IMR-90 (cell line): ENCODE results near the gene SYNPR. TPM values are rescaled to one million over a fixed set of nuclear protein-coding genes. Genes with fewer than 3 reads are reported as not detected.

ENCODE experiments used
- ATAC-seq: fragments of 200-7000 bp; cut with Tn5 transposase; 2 replicates; pipeline ENCODE4 v1.9.1; 2020; ENCODE audit warnings: low read depth, mild to moderate bottlenecking, moderate library complexity
- BruUV-seq: library from RNA; stranded (reverse); fragments of 400-500 nt; replicated peaks from 2 replicates; lab custom pipeline; 2021; lab: Mats Ljungman, UMichigan
- CTCF ChIA-PET: fragments of 300-600 bp; formaldehyde crosslinking; extraction: SDS; loops from one replicate; lab custom pipeline; 2021; ENCODE audit warnings: antibody characterized with exemption; lab: Yijun Ruan, JAX
- POLR2A ChIA-PET: fragments of 300-600 bp; sonication (Branson Sonifier 250); formaldehyde crosslinking; loops from one replicate; lab custom pipeline; 2022; ENCODE audit warnings: antibody characterized with exemption; ENCODE audit not compliant: unreplicated experiment; lab: Charles Lee
- DNase-seq: peaks from one replicate; pipeline ENCODE4 v3.0.0; 2013
- H2AFZ ChIP-seq: replicated peaks from 2 replicates; pipeline ENCODE3; 2013; ENCODE audit warnings: low read length, mild to moderate bottlenecking; ENCODE audit not compliant: poor library complexity
- H2AK5ac ChIP-seq: 2 replicates; pipeline ENCODE4 v1.6.1; 2013; ENCODE audit warnings: low read depth, low read length, inconsistent platforms
- H2AK9ac ChIP-seq: replicated peaks from 2 replicates; pipeline ENCODE3; 2013; ENCODE audit warnings: mild to moderate bottlenecking, low read depth, low read length, moderate library complexity; ENCODE audit not compliant: poor library complexity
- H2BK120ac ChIP-seq: 2 replicates; pipeline ENCODE4 v1.6.1; 2013; ENCODE audit warnings: low read depth, low read length, inconsistent platforms
- H2BK15ac ChIP-seq: 3 replicates; pipeline ENCODE4 v1.6.1; 2013; ENCODE audit warnings: low read depth, low read length, inconsistent platforms
- H2BK20ac ChIP-seq: 2 replicates; pipeline ENCODE4 v1.6.1; 2013; ENCODE audit warnings: low read depth, mild to moderate bottlenecking, inconsistent platforms, low read length, moderate library complexity
- H2BK5ac ChIP-seq: 2 replicates; pipeline ENCODE4 v1.6.1; 2013; ENCODE audit warnings: mild to moderate bottlenecking, low read depth, low read length, inconsistent platforms; ENCODE audit not compliant: poor library complexity, severe bottlenecking
- H3K14ac ChIP-seq: replicated peaks from 2 replicates; pipeline ENCODE4 v1.6.1; 2013; ENCODE audit warnings: low read depth, low read length, inconsistent platforms
- H3K18ac ChIP-seq: 2 replicates; pipeline ENCODE4 v1.6.1; 2013; ENCODE audit warnings: low read depth, low read length, control low read depth
- H3K23ac ChIP-seq: 2 replicates; pipeline ENCODE4 v1.6.1; 2013; ENCODE audit warnings: low read depth, low read length, inconsistent platforms
- H3K27ac ChIP-seq: 2 replicates; pipeline ENCODE4 v1.5.1; 2013; ENCODE audit warnings: mild to moderate bottlenecking, control low read depth, low read length; ENCODE audit not compliant: insufficient read depth
- H3K27me3 ChIP-seq: 2 replicates; pipeline ENCODE4 v1.6.1; 2013; ENCODE audit warnings: low read length; ENCODE audit not compliant: control insufficient read depth, insufficient read depth
- H3K36me3 ChIP-seq: 2 replicates; pipeline ENCODE4 v1.6.1; 2013; ENCODE audit warnings: low read length, mixed read lengths; ENCODE audit not compliant: control insufficient read depth, insufficient read depth
- H3K4ac ChIP-seq: 2 replicates; pipeline ENCODE4 v1.6.1; 2013; ENCODE audit warnings: low read depth, low read length, inconsistent platforms
- H3K4me1 ChIP-seq: 2 replicates; pipeline ENCODE4 v1.6.1; 2013; ENCODE audit warnings: low read length, mixed read lengths; ENCODE audit not compliant: control insufficient read depth, insufficient read depth
- H3K4me2 ChIP-seq: 2 replicates; pipeline ENCODE4 v1.6.1; 2013; ENCODE audit warnings: low read depth, mild to moderate bottlenecking, control low read depth, low read length, moderate library complexity
- H3K4me3 ChIP-seq: 2 replicates; pipeline ENCODE4 v1.5.1; 2013; ENCODE audit warnings: low read depth, mild to moderate bottlenecking, control low read depth, low read length, moderate library complexity; ENCODE audit not compliant: insufficient read depth
- H3K56ac ChIP-seq: 2 replicates; pipeline ENCODE4 v1.6.1; 2013; ENCODE audit warnings: low read length, inconsistent platforms; ENCODE audit not compliant: insufficient read depth; ENCODE audit errors: extremely low read depth
- H3K79me1 ChIP-seq, 2 experiments: 2 replicates each; pipeline ENCODE4 v1.6.1; 2013; ENCODE audit warnings: low read length in 2 of 2, inconsistent platforms in 1 of 2, low read depth in 1 of 2
- H3K9ac ChIP-seq: 2 replicates; pipeline ENCODE4 v1.6.1; 2013; ENCODE audit warnings: low read depth, low read length, control low read depth
- H3K9me1 ChIP-seq: 2 replicates; pipeline ENCODE4 v1.6.1; 2013; ENCODE audit warnings: low read length, inconsistent platforms; ENCODE audit not compliant: insufficient read depth
- H3K9me3 ChIP-seq: 2 replicates; pipeline ENCODE4 v1.6.1; 2013; ENCODE audit warnings: low read length; ENCODE audit not compliant: control insufficient read depth, insufficient read depth
- H4K20me1 ChIP-seq: 2 replicates; pipeline ENCODE4 v1.6.1; 2013; ENCODE audit warnings: low read length, inconsistent platforms; ENCODE audit not compliant: insufficient read depth
- H4K5ac ChIP-seq: 2 replicates; pipeline ENCODE4 v1.6.1; 2013; ENCODE audit warnings: mild to moderate bottlenecking, low read depth, low read length, control low read depth
- H4K8ac ChIP-seq, 2 experiments: 2 replicates each; pipeline ENCODE4 v1.6.1; 2013; ENCODE audit warnings: low read depth in 2 of 2, low read length in 2 of 2, control low read depth in 1 of 2, inconsistent platforms in 1 of 2
- H4K91ac ChIP-seq: 2 replicates; pipeline ENCODE4 v1.6.1; 2013; ENCODE audit warnings: low read depth, low read length, inconsistent platforms; ENCODE audit not compliant: insufficient read depth
- MAFK ChIP-seq: IDR thresholded peaks from 2 replicates; pipeline ENCODE4 v1.6.1; 2012; ENCODE audit warnings: low read depth, low read length, improper control_type of control experiment
- MAZ ChIP-seq: IDR thresholded peaks from 2 replicates; pipeline ENCODE4 v1.6.1; 2012; ENCODE audit warnings: low read depth, mild to moderate bottlenecking, low read length, improper control_type of control experiment, moderate library complexity, borderline replicate concordance
- WGBS, 2 experiments: methylation state at CpG; one replicate each; pipeline versions ENCODE4 v1.1.5 to v1.1.7; 2013; ENCODE audit warnings: missing lambda C conversion rate in 2 of 2; ENCODE audit not compliant: insufficient read length in 1 of 2; ENCODE audit errors: extremely low coverage in 2 of 2; 5-methylcytosine and 5-hydroxymethylcytosine counted together
- dilution Hi-C: fragments of 300-500 bp; cut with HindIII; formaldehyde crosslinking; loops from one replicate; pipeline ENCODE4 v1.14.3; 2018; ENCODE audit warnings: low sequenced_read_pairs; ENCODE audit not compliant: unreplicated experiment
- in situ Hi-C: fragments of 300-500 bp; cut with MboI; formaldehyde crosslinking; loops from 3 replicates; pipeline ENCODE4 v1.14.3; 2019; ENCODE audit warnings: low sequenced_read_pairs, inconsistent platforms, mixed read lengths
- intact Hi-C: fragments of 100-400 bp; cut with micrococcal nuclease; formaldehyde crosslinking; loops from 2 replicates; pipeline ENCODE4 v1.10.0; 2022
- polyA plus RNA-seq, 3 experiments: library from polyadenylated mRNA; depleted of rRNA; stranded (reverse); fragments of >200 nt; gene quantifications; 2 replicates each; pipeline ENCODE4 v1.2.3, GENCODE V29; 2012; ENCODE audit warnings: low replicate concordance in 1 of 3
- total RNA-seq: library from RNA; depleted of rRNA; stranded (reverse); fragments of >200 nt; gene quantifications from 2 replicates; pipeline ENCODE4 v1.2.3, GENCODE V29; 2012

SYNPR gene
- total and polyA plus RNA-seq, 2 of the 4 experiments (the other 2 are of a cell fraction) = not detected

GRCh38 chr3:63519426-63519825, 241.3 kb downstream of the SYNPR start:
- intact Hi-C loops (no loop called here), dilution Hi-C loops (no loop called here), in situ Hi-C loops (no loop called here)
- ChIA-PET CTCF (no interaction called here), POLR2A (no interaction called here)
- Histone ChIP-seq H3K18ac (no peak overlapping the region), H3K9me1 (no peaks in the 10 kb centered on the region), H3K9ac (no peak overlapping the region), H3K27ac (no peak overlapping the region), H2BK120ac (no peak overlapping the region), H3K36me3 (no peaks in the 10 kb centered on the region), H3K4me3 (no peak overlapping the region), H3K23ac (no peak overlapping the region), H3K4me1 (no peaks in the 10 kb centered on the region), H4K20me1 (no peaks in the 10 kb centered on the region), H3K14ac (no peak overlapping the region), H4K91ac (no peak overlapping the region), H3K4ac (no peak overlapping the region), H3K9me3 (no peaks in the 10 kb centered on the region), H3K4me2 (no peak overlapping the region), H2AK9ac (no peak overlapping the region), H3K27me3 (no peaks in the 10 kb centered on the region), H4K8ac (no peak overlapping the region), H2BK20ac (no peak overlapping the region), H3K79me1 (no peaks in the 10 kb centered on the region), H3K56ac (no peak overlapping the region), H2AK5ac (no peak overlapping the region), H2BK15ac (no peak overlapping the region), H2BK5ac (no peak overlapping the region), H2AFZ (no peak overlapping the region), H4K5ac (no peak overlapping the region)
- no TSS peak for BruUV-seq
- WGBS, 2 experiments = no CpG with 5 or more reads among the region's 3 CpGs
- DNase-seq = peak; percentile 5
- TF ChIP-seq MAZ (no peak), MAFK (no peak)
- no peak for ATAC-seq
